ENCODE measurements around the gene ENDOD1. TPM values are rescaled to one million over a fixed set of nuclear protein-coding genes. Genes with fewer than 3 reads are reported as not detected.

ENDOD1 gene
- total and polyA plus RNA-seq, 4 donors, result 19.0 to 71.8 (median 52.8) TPM

- DNase-seq (peak in 1 of 2 donors; percentile 68), ATAC-seq (ENCODE audit: low FRiP score) (peak; percentile 85)
- H3K36me3 ChIP-seq (ENCODE audit: control insufficient read depth in 1 of 2, insufficient read depth in 2 of 2, low read length in 1 of 2), result no peaks in the 10 kb centered on the region
- no peaks in the 10 kb centered on the region for H3K27me3 ChIP-seq (ENCODE audit: control insufficient read depth in 1 of 2, insufficient read depth in 2 of 2, low read length in 1 of 2)
- H3K4me1 ChIP-seq (ENCODE audit: control insufficient read depth in 1 of 2, insufficient read depth in 2 of 2, low read length in 2 of 2), result peaks cover 9 to 11% of the 10 kb centered on the region in 2 donors
- H3K9me3 ChIP-seq (ENCODE audit: control insufficient read depth, low read length), result no peaks in the 10 kb centered on the region
- no peak overlapping the region for H3K4me3 ChIP-seq (ENCODE audit: low read length in 2 of 2)
- intact Hi-C loops (cut with DNase I), result no loop called here
- peak overlapping the region; percentile 52 to 98 for H3K27ac ChIP-seq (ENCODE audit: low read depth in 1 of 2, low read length in 2 of 2)
- WGBS, 2 donors, result 6 to 7% methylated on average over 4 of the region's 4 CpGs
Observed at GRCh38 chr11:95081412-95081811, 8.2 kb upstream of the ENDOD1 start.

GRCh38 chr11:95082576-95083001 lies 7.1 kb upstream of the ENDOD1 start:
- Histone ChIP-seq H3K4me3 (ENCODE audit: low read length in 2 of 2) (no peak overlapping the region), H3K36me3 (ENCODE audit: control insufficient read depth in 1 of 2, insufficient read depth in 2 of 2, low read length in 1 of 2) (no peaks in the 10 kb centered on the region), H3K4me1 (ENCODE audit: control insufficient read depth in 1 of 2, insufficient read depth in 2 of 2, low read length in 2 of 2) (peaks cover 8 to 9% of the 10 kb centered on the region in 2 donors), H3K27ac (ENCODE audit: low read depth in 1 of 2, low read length in 2 of 2) (peak overlapping the region; percentile 28 to 42), H3K9me3 (ENCODE audit: control insufficient read depth, low read length) (no peaks in the 10 kb centered on the region), H3K27me3 (ENCODE audit: control insufficient read depth in 1 of 2, insufficient read depth in 2 of 2, low read length in 1 of 2) (no peaks in the 10 kb centered on the region)
- DNase-seq (no peak), ATAC-seq (ENCODE audit: low FRiP score) (no peak)
- intact Hi-C loops (cut with DNase I), result no loop called here
- WGBS, 2 donors, result 89 to 94% methylated on average over 2 of the region's 2 CpGs

GRCh38 chr11:95084509-95084908 lies 5.1 kb upstream of the ENDOD1 start:
- no peak for DNase-seq
- H3K4me1 ChIP-seq (ENCODE audit: control insufficient read depth in 1 of 2, insufficient read depth in 2 of 2, low read length in 2 of 2), result peaks cover 5 to 8% of the 10 kb centered on the region in 2 donors
- no peak for ATAC-seq (ENCODE audit: low FRiP score)

GRCh38 chr11:95085117-95085816 lies 4.4 kb upstream of the ENDOD1 start:
- ATAC-seq (ENCODE audit: low FRiP score) (no peak), DNase-seq (no peak)
- Histone ChIP-seq H3K27ac (ENCODE audit: low read depth in 1 of 2, low read length in 2 of 2) (no peak overlapping the region), H3K9me3 (ENCODE audit: control insufficient read depth, low read length) (no peaks in the 10 kb centered on the region), H3K27me3 (ENCODE audit: control insufficient read depth in 1 of 2, insufficient read depth in 2 of 2, low read length in 1 of 2) (no peaks in the 10 kb centered on the region), H3K36me3 (ENCODE audit: control insufficient read depth in 1 of 2, insufficient read depth in 2 of 2, low read length in 1 of 2) (no peaks in the 10 kb centered on the region), H3K4me3 (ENCODE audit: low read length in 2 of 2) (no peak overlapping the region), H3K4me1 (ENCODE audit: control insufficient read depth in 1 of 2, insufficient read depth in 2 of 2, low read length in 2 of 2) (peaks cover 2 to 6% of the 10 kb centered on the region in 2 donors)
- intact Hi-C loops (cut with DNase I), result no loop called here
- 91 to 94% methylated on average over 3 of the region's 3 CpGs for WGBS, 2 donors

More at GRCh38 chr11:95084509-95084908, 5.1 kb upstream of the ENDOD1 start:
- intact Hi-C loops (cut with DNase I), result no loop called here
- H3K27ac ChIP-seq (ENCODE audit: low read depth in 1 of 2, low read length in 2 of 2), result no peak overlapping the region
- no peaks in the 10 kb centered on the region for H3K27me3 ChIP-seq (ENCODE audit: control insufficient read depth in 1 of 2, insufficient read depth in 2 of 2, low read length in 1 of 2)
- H3K9me3 ChIP-seq (ENCODE audit: control insufficient read depth, low read length), result no peaks in the 10 kb centered on the region
- no peak overlapping the region for H3K4me3 ChIP-seq (ENCODE audit: low read length in 2 of 2)
- no peaks in the 10 kb centered on the region for H3K36me3 ChIP-seq (ENCODE audit: control insufficient read depth in 1 of 2, insufficient read depth in 2 of 2, low read length in 1 of 2)

GRCh38 chr11:95086151-95086550 lies 3.5 kb upstream of the ENDOD1 start:
- no peak overlapping the region for H3K27ac ChIP-seq (ENCODE audit: low read depth in 1 of 2, low read length in 2 of 2)
- no peaks in the 10 kb centered on the region for H3K9me3 ChIP-seq (ENCODE audit: control insufficient read depth, low read length)
- DNase-seq (no peak), ATAC-seq (ENCODE audit: low FRiP score) (no peak)
- intact Hi-C loops (cut with DNase I), result no loop called here
- no peak overlapping the region for H3K4me3 ChIP-seq (ENCODE audit: low read length in 2 of 2)
- H3K27me3 ChIP-seq (ENCODE audit: control insufficient read depth in 1 of 2, insufficient read depth in 2 of 2, low read length in 1 of 2), result no peaks in the 10 kb centered on the region
- WGBS, 2 donors, result 91 to 92% methylated on average over 2 of the region's 2 CpGs
- H3K4me1 ChIP-seq (ENCODE audit: control insufficient read depth in 1 of 2, insufficient read depth in 2 of 2, low read length in 2 of 2), result peaks cover 0 to 6% of the 10 kb centered on the region in 2 donors
- H3K36me3 ChIP-seq (ENCODE audit: control insufficient read depth in 1 of 2, insufficient read depth in 2 of 2, low read length in 1 of 2), result no peaks in the 10 kb centered on the region

GRCh38 chr11:95086836-95087570 lies 2.6 kb upstream of the ENDOD1 start:
- H3K27ac ChIP-seq (ENCODE audit: low read depth in 1 of 2, low read length in 2 of 2), result no peak overlapping the region
- H3K36me3 ChIP-seq (ENCODE audit: control insufficient read depth in 1 of 2, insufficient read depth in 2 of 2, low read length in 1 of 2), result no peaks in the 10 kb centered on the region
- DNase-seq, result no peak
- 99 to 100% methylated on average over 1 of the region's 1 CpG for WGBS, 2 donors
- H3K4me3 ChIP-seq (ENCODE audit: low read length in 2 of 2), result no peak overlapping the region
- no peak for ATAC-seq (ENCODE audit: low FRiP score)
- no peaks in the 10 kb centered on the region for H3K27me3 ChIP-seq (ENCODE audit: control insufficient read depth in 1 of 2, insufficient read depth in 2 of 2, low read length in 1 of 2)
- intact Hi-C loops (cut with DNase I), result no loop called here
- peaks cover 0 to 1% of the 10 kb centered on the region in 2 donors for H3K4me1 ChIP-seq (ENCODE audit: control insufficient read depth in 1 of 2, insufficient read depth in 2 of 2, low read length in 2 of 2)
- H3K9me3 ChIP-seq (ENCODE audit: control insufficient read depth, low read length), result no peaks in the 10 kb centered on the region

- no peaks in the 10 kb centered on the region for H3K9me3 ChIP-seq (ENCODE audit: control insufficient read depth, low read length)
- no peaks in the 10 kb centered on the region for H3K27me3 ChIP-seq (ENCODE audit: control insufficient read depth in 1 of 2, insufficient read depth in 2 of 2, low read length in 1 of 2)
- peak overlapping the region; percentile 78 to 84 for H3K4me3 ChIP-seq (ENCODE audit: low read length in 2 of 2)
- H3K36me3 ChIP-seq (ENCODE audit: control insufficient read depth in 1 of 2, insufficient read depth in 2 of 2, low read length in 1 of 2), result no peaks in the 10 kb centered on the region
- H3K4me1 ChIP-seq (ENCODE audit: control insufficient read depth in 1 of 2, insufficient read depth in 2 of 2, low read length in 2 of 2), result no peaks in the 10 kb centered on the region
- no peak for DNase-seq
- H3K27ac ChIP-seq (ENCODE audit: low read depth in 1 of 2, low read length in 2 of 2), result peak overlapping the region in 1 of 2 donors; percentile 55
- intact Hi-C loops (cut with DNase I), result no loop called here
- peak; percentile 82 for ATAC-seq (ENCODE audit: low FRiP score)
- 11 to 12% methylated on average over 27 of the region's 27 CpGs for WGBS, 2 donors
Observed at GRCh38 chr11:95088946-95089619, 563 bp upstream of the ENDOD1 start.

GRCh38 chr11:95091663-95092180 lies 2.1 kb downstream of the ENDOD1 start:
- H3K27me3 ChIP-seq (ENCODE audit: control insufficient read depth in 1 of 2, insufficient read depth in 2 of 2, low read length in 1 of 2), result no peaks in the 10 kb centered on the region
- H3K4me1 ChIP-seq (ENCODE audit: control insufficient read depth in 1 of 2, insufficient read depth in 2 of 2, low read length in 2 of 2), result peaks cover 0 to 6% of the 10 kb centered on the region in 2 donors
- H3K27ac ChIP-seq (ENCODE audit: low read depth in 1 of 2, low read length in 2 of 2), result no peak overlapping the region
- no peaks in the 10 kb centered on the region for H3K9me3 ChIP-seq (ENCODE audit: control insufficient read depth, low read length)
- DNase-seq (no peak), ATAC-seq (ENCODE audit: low FRiP score) (no peak)
- intact Hi-C loops (cut with DNase I), result loop anchor here in 1 of 2 donors (2.0 kb wide), 1 partner anchor 23 kb away; no protein-coding TSS in a partner anchor
- H3K36me3 ChIP-seq (ENCODE audit: control insufficient read depth in 1 of 2, insufficient read depth in 2 of 2, low read length in 1 of 2), result no peaks in the 10 kb centered on the region
- no peak overlapping the region for H3K4me3 ChIP-seq (ENCODE audit: low read length in 2 of 2)

Measured in aorta (tissue), 5 donors.